Progenitor cell of endocrine pancreas (in vitro differentiated cells): ENCODE measurements around the gene RTN4RL2. TPM values are rescaled to one million over a fixed set of nuclear protein-coding genes. Genes with fewer than 3 reads are reported as not detected.

Source experiments
- DNase-seq: peaks from one replicate; pipeline ENCODE4 v3.0.0; 2021; ENCODE audit warnings: low spot score; ENCODE audit not compliant: unreplicated experiment
- H3K27ac Mint-ChIP-seq: 2 replicates; pipeline ENCODE4 v1.8.0; 2021; ENCODE audit warnings: mild to moderate bottlenecking, moderate library complexity, mixed read lengths
- H3K27me3 Mint-ChIP-seq: 2 replicates; pipeline ENCODE4 v1.8.0; 2021; ENCODE audit warnings: mixed read lengths
- H3K36me3 Mint-ChIP-seq: 2 replicates; pipeline ENCODE4 v1.8.0; 2022; ENCODE audit warnings: mixed read lengths; ENCODE audit not compliant: insufficient read depth
- H3K4me1 Mint-ChIP-seq: 2 replicates; pipeline ENCODE4 v1.8.0; 2021; ENCODE audit warnings: low read depth, mixed read lengths
- H3K4me3 Mint-ChIP-seq: 2 replicates; pipeline ENCODE4 v1.8.0; 2021; ENCODE audit warnings: low read depth, mild to moderate bottlenecking, moderate library complexity, mixed read lengths
- H3K9me3 Mint-ChIP-seq: 2 replicates; pipeline ENCODE4 v1.8.0; 2021; ENCODE audit warnings: low read depth, mixed read lengths
- total RNA-seq: library from RNA; stranded (reverse); gene quantifications from 2 replicates; pipeline ENCODE4 v1.2.1, GENCODE V29; 2021
- TF ChIP-seq, protein P1 (sequence below): fragments of 200-600 bp; sonication (generic); IDR thresholded peaks from one replicate; pipeline ENCODE4 v1.5.0; 2021; ENCODE audit warnings: antibody characterized with exemption, mild to moderate bottlenecking; ENCODE audit not compliant: unreplicated experiment

The RTN4RL2 gene
- total RNA-seq, 1 donor from 2014 or later: 1.9 TPM

DNA sequence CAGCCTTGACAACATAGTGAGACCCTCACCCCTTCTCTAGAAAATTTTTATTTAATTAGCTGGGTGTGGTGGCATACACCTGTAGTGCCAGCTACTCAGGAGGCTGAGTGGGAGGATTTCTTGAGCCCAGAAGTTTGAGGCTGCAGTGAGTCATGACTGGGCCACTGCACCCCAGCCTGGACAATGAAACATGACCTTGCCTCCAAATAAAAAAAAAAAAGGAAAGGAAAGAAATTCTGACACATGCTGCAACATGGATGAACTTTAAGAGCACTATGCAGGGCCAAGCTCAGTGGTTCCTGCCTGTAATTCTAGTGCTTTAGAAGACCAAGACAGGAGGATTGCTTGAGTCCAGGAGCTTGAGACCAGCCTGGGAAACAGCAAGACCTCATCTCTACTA is 42.2 kb upstream of the RTN4RL2 start:
- Mint-ChIP-seq H3K4me3 (no peak overlapping the region), H3K4me1 (no peaks in the 10 kb centered on the region), H3K9me3 (no peaks in the 10 kb centered on the region), H3K36me3 (peaks cover 22% of the 10 kb centered on the region), H3K27me3 (no peaks in the 10 kb centered on the region), H3K27ac (no peak overlapping the region)
- TF ChIP-seq, protein P1, sequence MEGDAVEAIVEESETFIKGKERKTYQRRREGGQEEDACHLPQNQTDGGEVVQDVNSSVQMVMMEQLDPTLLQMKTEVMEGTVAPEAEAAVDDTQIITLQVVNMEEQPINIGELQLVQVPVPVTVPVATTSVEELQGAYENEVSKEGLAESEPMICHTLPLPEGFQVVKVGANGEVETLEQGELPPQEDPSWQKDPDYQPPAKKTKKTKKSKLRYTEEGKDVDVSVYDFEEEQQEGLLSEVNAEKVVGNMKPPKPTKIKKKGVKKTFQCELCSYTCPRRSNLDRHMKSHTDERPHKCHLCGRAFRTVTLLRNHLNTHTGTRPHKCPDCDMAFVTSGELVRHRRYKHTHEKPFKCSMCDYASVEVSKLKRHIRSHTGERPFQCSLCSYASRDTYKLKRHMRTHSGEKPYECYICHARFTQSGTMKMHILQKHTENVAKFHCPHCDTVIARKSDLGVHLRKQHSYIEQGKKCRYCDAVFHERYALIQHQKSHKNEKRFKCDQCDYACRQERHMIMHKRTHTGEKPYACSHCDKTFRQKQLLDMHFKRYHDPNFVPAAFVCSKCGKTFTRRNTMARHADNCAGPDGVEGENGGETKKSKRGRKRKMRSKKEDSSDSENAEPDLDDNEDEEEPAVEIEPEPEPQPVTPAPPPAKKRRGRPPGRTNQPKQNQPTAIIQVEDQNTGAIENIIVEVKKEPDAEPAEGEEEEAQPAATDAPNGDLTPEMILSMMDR: no peak
- DNase-seq: no peak

- H3K27ac Mint-ChIP-seq: no peak overlapping the region
- H3K27me3 Mint-ChIP-seq: no peaks in the 10 kb centered on the region
- H3K4me3 Mint-ChIP-seq: no peak overlapping the region
- DNase-seq: no peak
- H3K9me3 Mint-ChIP-seq: no peaks in the 10 kb centered on the region
- H3K4me1 Mint-ChIP-seq: no peaks in the 10 kb centered on the region
- peaks cover 20% of the 10 kb centered on the region for H3K36me3 Mint-ChIP-seq
- TF ChIP-seq, protein P1: no peak
These were observed 41.2 kb upstream of the RTN4RL2 start for GRCh38 chr11:57419146-57419545.

GRCh38 chr11:57421066-57421465 is 39.3 kb upstream of the RTN4RL2 start:
- H3K27ac Mint-ChIP-seq: no peak overlapping the region
- DNase-seq: no peak
- H3K36me3 Mint-ChIP-seq: peaks cover 13% of the 10 kb centered on the region
- TF ChIP-seq, protein P1: no peak
- no peaks in the 10 kb centered on the region for H3K27me3 Mint-ChIP-seq
- no peaks in the 10 kb centered on the region for H3K9me3 Mint-ChIP-seq
- no peak overlapping the region for H3K4me3 Mint-ChIP-seq
- H3K4me1 Mint-ChIP-seq: no peaks in the 10 kb centered on the region

DNA sequence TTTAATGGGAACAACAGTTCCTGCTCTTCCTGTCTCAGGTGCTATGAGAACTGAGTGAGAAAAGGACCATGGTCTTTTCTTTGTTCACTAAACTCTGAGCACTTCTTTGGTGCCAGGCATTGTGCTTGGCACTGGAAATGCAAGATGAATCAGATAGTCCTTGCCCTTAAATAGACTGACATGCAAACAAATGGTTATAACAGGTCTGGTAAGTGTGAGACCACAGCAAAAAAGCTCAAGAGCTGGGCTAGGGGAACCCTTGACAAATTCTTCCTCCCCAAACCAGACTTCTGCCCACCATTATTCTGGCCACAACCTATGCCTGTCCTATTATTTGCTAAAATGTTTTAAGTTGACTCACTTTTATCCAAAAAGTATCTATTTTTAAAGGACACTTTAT is 38.5 kb upstream of the RTN4RL2 start:
- no peak for DNase-seq
- H3K36me3 Mint-ChIP-seq: peaks cover 13% of the 10 kb centered on the region
- no peak overlapping the region for H3K27ac Mint-ChIP-seq
- H3K9me3 Mint-ChIP-seq: no peaks in the 10 kb centered on the region
- H3K27me3 Mint-ChIP-seq: no peaks in the 10 kb centered on the region
- TF ChIP-seq, protein P1: no peak
- peaks cover 6% of the 10 kb centered on the region for H3K4me1 Mint-ChIP-seq
- H3K4me3 Mint-ChIP-seq: no peak overlapping the region

DNA sequence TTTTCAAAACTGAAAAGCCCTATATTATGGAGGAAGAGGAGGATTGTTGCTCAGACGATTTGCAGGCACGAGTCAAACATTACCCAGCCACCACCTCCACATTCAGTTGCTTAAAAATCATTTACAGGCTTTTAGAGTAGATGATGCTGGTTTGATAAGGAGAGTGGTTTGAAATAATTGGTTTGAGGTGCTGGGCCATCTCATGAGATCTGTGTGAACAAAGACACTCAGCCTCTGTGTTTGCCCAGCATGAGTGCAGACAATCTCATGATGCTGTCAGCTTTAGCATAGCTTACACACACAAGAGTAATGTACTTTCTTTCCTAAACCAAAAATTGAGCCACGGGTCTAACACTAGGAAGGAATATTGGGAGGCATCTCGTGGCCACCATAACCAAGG is 37.7 kb upstream of the RTN4RL2 start:
- H3K27me3 Mint-ChIP-seq: peaks cover 4% of the 10 kb centered on the region
- no peaks in the 10 kb centered on the region for H3K9me3 Mint-ChIP-seq
- H3K4me3 Mint-ChIP-seq: no peak overlapping the region
- DNase-seq: no peak
- H3K4me1 Mint-ChIP-seq: peaks cover 8% of the 10 kb centered on the region
- TF ChIP-seq, protein P1: no peak
- H3K27ac Mint-ChIP-seq: no peak overlapping the region
- H3K36me3 Mint-ChIP-seq: peaks cover 7% of the 10 kb centered on the region
